Upper lobe of right lung (tissue), 1 donor: ENCODE data around the gene BPI. TPM values are rescaled to one million over a fixed set of nuclear protein-coding genes. Genes with fewer than 3 reads are reported as not detected.

Experiments used
- ATAC-seq: fragments of 200-7000 bp; cut with Tn5 transposase; one replicate; pipeline ENCODE4 v1.9.1; 2020; ENCODE audit warnings: mild to moderate bottlenecking, moderate library complexity
- DNase-seq: peaks from one replicate; pipeline ENCODE4 v3.0.0-alpha.2; 2020
- H3K27ac ChIP-seq: fragments of 200-600 bp; one replicate; pipeline ENCODE4 v1.8.0; 2022
- H3K27me3 ChIP-seq: fragments of 200-600 bp; one replicate; pipeline ENCODE4 v1.8.0; 2022; ENCODE audit warnings: mild to moderate bottlenecking
- H3K36me3 ChIP-seq: fragments of 200-600 bp; one replicate; pipeline ENCODE4 v1.8.0; 2022
- H3K4me1 ChIP-seq: fragments of 200-600 bp; one replicate; pipeline ENCODE4 v1.8.0; 2022
- H3K4me3 ChIP-seq: fragments of 200-600 bp; one replicate; pipeline ENCODE4 v1.8.0; 2022; ENCODE audit warnings: mild to moderate bottlenecking
- H3K9me3 ChIP-seq: fragments of 200-600 bp; one replicate; pipeline ENCODE4 v1.8.0; 2022
- CTCF ChIP-seq: fragments of 200-600 bp; IDR thresholded peaks from one replicate; pipeline ENCODE4 v1.8.0; 2022; ENCODE audit warnings: antibody characterized with exemption
- intact Hi-C: fragments of 100-400 bp; cut with DNase I; formaldehyde crosslinking; loops from one replicate; pipeline ENCODE4 v1.11.0; 2022
- total RNA-seq: library from RNA; stranded (reverse); fragmentation: NEBNext Ultra II Directional; extraction: Animal tissue kit (Norgen Biotek cat#: 25700); gene quantifications from one replicate; pipeline ENCODE4 v1.2.1, GENCODE V29; 2021
- donor health status: DM: no; HTN: yes; CAD: no; lungs with severe emphysema.

BPI gene
- total RNA-seq, 1 donor from 2014 or later = not detected

GRCh38 chr20:38386851-38387250 is 82.9 kb downstream of the BPI start:
- intact Hi-C loops = no loop called here
- no peak overlapping the region for H3K4me3 ChIP-seq
- H3K36me3 ChIP-seq = no peaks in the 10 kb centered on the region
- no peak for DNase-seq
- no peak overlapping the region for H3K27ac ChIP-seq
- no peak for ATAC-seq
- H3K9me3 ChIP-seq = no peaks in the 10 kb centered on the region
- no peak for TF ChIP-seq CTCF
- no peaks in the 10 kb centered on the region for H3K4me1 ChIP-seq
- no peaks in the 10 kb centered on the region for H3K27me3 ChIP-seq

Other genes starting within 250 kb of the BPI start
- 562 TPM for gene TGM2, start 138.9 kb upstream of the BPI start, total RNA-seq
- gene KIAA1755, start 43.4 kb upstream of the BPI start, total RNA-seq = 2.3 TPM
- 0.26 TPM for gene LBP, start 42.3 kb downstream of the BPI start, total RNA-seq
- gene SNHG17, start 131.2 kb downstream of the BPI start, total RNA-seq = 23.8 TPM
- 35.4 TPM for gene RALGAPB, start 168.7 kb downstream of the BPI start, total RNA-seq